GM15510 (cell line): Measurements from ENCODE around the gene OR8D1.

Experiments used
- POLR2A ChIP-seq: IDR thresholded peaks from 3 replicates; pipeline ENCODE4 v1.6.1; 2011; ENCODE audit warnings: borderline replicate concordance; ENCODE audit not compliant: insufficient read length; ENCODE audit errors: extremely low read depth

OR8D1 gene

DNA sequence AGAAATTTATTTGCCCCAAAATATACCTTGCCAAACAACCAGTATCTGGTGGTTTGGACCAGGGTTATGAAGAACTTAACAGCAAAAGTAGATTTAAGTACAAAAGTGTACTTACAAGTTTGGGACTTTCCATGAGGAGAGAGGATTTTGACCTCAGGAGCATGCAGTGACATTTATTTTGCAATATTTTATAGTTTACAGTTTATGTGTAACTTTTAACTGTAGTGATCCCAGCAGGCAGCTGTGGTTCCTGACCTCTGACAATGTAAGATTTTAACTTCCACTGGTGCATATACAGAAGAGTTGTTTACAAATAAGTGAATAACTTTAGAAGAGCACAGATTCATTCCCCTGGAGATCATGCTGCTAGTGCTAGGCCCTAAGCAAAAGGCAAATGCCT lies 6.7 kb downstream of the OR8D1 start:
- no peak for TF ChIP-seq POLR2A

DNA sequence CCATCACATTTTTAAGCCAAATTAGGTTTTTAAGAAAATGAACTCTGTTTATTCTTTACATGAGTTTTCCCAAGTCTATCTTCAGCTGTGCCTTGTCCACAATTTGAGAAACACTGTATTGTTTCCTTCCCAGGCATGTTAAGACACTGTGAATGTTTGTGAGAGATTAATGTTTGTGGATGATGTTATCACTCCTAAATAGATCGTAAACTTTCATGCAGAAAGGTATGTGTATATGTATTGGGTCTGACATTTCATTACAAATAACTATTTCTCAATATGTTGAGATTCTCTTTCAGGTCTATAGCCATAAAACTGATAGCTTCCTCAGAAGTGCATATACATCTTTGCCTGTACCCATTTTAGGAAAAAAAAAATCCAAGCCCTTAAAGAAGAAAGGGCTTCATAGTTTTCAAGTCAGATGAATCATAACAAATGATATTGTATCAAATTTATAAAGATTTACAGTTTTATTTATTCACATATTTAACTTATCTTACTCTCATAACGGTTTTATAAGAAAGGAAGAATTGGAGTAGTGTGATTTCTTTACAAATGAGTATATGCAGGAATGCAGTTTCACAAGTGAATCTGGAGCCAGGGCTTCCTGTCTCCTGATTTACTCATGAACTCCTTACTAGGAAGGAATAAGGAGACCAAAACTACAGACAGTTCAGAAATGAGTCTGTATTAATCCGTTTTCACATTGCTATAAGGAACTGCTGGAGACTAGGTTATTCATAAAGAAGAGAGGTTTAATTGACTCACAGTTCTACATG lies 11.2 kb downstream of the OR8D1 start:
- no peak for TF ChIP-seq POLR2A

DNA sequence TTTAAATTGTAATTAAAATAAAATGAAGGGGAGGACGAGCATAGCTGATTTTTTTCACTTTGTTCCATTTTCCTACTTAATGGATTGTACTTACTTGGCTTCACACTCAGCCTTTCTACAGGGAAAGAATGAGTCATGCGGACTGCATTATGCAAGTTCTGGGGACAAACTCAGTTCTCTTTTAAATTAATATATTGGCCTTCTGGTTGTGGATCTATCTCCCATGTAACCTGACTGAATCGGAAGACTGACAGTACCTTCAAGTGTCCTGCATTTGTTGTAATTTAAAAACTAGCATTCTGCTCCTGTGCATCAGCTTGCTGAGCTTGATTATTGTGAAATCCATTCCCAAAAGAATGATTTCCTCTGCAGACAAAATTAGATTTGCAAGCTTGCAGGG lies 12.2 kb downstream of the OR8D1 start:
- no peak for TF ChIP-seq POLR2A

DNA sequence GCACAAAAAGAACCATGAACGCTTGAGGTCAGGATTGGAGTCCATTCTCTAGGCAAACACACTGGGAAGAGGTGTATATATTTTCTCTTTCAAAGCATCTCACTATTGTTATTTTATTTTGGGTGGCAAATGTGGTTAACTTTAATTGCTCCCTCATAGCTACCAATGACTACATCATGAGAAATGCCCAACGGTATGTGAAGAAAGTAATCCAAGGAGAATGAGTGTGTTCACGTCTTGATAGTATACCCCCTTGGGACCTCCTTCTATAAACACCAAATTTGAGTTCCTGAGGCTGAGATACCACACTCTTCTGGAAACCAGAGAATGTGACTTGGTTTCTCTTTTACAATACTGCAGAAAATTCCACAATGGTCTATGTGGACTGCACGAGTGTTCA lies 15.8 kb downstream of the OR8D1 start:
- no peak for TF ChIP-seq POLR2A

DNA sequence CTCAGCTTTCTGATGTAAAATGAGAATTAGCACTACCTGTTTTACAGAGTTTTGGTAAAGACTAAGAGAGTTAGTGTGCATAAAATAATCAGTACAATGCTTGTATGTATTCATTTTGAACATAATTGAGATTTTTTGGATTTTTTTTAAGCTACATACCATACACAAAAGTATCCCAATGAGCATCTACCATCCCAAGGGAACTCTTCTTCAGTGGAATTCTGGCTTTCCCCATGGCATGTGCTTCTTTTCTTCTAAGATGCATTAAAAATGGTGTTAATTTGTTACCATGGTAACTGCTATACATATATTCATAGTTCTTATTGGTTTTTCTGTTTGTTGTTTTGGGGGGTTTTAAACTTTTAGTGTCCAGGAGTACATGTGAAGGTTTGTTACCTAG lies 17.7 kb downstream of the OR8D1 start:
- no peak for TF ChIP-seq POLR2A

DNA sequence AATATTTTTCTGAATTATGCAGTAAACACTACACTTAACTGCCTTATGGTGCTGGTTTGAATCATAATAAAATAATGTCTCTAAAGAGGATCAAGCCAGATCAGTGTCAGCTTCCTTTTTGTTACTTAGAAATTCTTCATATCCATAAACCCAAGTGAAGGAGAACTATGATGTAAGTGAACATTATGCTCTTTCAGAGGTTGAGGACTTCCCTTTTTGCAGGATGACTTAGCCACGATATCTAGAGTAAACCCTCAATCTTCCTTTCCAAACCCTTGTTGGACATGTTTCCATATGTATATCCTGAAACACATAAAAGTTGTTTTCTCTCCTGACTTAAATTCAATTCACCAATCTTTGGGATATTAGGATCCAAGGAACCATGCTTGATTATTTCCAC lies 19.1 kb downstream of the OR8D1 start:
- no peak for TF ChIP-seq POLR2A

DNA sequence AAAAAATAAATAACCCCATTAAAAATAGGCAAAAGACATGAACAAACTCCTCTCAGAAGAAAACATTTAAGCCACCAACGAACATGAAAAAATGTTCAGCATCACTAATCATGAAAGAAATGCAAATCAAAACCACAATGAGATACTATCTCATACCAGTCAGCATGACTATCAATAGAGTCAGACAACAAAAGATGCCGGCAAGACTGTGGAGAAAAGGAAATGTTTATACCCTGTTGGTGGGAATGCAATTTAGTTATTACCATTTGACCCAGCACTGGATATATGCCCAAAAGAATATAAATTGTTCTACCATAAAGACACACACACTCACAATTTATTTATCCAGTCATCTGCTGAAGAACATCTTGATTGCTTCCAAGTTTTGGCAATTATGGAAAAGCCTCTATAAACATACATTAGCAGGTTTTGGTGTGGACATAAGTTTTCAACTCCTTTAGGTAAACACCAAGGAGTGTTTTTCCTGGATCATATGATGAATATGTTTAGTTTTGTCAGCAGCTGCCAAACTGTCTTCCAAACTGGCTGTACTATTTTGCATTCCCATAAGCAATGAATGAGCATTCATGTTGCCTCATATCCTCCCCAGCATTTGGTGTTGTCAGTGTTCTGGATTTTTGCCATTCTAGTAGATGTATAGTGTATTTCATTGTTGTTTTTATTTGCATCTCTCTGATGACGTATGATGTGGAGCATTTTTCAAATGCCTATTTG lies 28.0 kb downstream of the OR8D1 start:
- TF ChIP-seq POLR2A, result no peak

DNA sequence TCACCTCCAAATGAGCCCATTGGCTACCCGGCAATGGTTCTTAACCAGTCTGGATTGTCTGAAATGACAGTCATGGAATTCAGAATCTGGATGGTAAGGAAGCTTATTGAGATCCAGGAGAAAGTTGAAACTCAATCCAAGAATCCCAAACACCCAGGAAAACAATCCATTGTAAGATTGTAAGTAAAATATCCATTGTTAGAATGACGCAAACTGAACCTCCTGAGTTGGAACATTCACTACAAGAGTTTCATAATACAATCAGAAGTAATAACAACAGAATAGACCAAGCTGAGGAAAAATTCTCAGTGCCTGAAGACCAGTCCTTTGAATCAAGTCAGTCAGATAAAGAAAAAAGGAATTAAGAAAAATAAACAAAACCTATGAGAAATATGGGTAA lies 35.5 kb downstream of the OR8D1 start:
- TF ChIP-seq POLR2A, result no peak

DNA sequence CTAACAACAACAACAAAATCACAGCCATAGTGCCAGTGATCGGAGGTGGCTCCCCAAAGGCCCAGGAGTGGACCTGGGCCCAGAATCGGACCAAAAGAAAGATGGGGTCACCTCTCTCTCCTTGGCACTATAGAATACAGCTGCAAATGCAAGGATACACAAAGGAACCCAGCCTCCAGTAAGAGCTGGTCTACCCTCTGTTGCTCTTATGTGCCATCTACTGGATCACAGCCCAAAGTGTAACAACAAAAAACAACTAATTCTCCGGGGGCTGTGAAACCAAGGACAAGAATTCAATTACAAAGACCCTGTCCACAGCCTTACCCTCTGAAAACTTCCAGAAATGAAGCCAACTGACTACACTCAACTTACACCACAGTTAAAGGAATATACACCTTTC lies 35.9 kb downstream of the OR8D1 start:
- TF ChIP-seq POLR2A, result no peak

DNA sequence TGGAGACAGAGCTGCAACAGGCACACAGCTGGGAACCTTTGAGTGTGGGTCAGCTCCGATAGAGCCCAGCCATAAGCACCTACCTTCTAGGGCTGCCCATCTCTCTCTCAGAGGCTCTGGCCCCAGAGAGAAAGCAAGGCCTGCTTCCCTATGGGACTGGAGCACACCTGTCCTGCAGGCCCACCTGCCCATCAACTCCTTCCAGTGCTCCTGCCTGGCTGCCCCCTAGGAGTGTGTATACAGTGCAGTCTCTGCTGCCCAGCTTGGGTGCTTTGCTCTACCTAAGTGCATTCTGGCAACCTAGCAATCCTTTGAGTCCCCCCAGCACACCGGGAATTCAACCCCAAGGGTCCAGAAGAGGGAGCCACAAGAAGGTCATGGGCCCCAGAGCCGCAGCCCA lies 36.5 kb downstream of the OR8D1 start:
- no peak for TF ChIP-seq POLR2A

DNA sequence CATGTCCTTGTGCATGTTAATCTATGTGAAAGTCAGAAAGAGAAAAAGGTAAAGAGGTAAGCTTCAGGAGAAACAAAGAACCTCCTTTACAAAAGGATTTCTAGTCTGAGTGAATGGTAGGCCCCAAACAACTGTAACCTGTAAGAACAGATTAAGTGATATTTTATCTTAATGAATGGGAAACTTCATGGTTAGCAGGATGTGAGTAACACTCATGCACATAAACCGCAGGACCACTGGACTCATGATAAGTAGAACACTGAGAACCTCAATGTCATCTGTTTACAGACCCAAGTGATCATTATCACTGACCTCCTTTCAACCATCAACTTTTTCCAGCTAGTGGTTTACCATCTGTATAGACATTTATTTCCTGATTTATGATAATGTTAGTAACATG lies 37.7 kb downstream of the OR8D1 start:
- no peak for TF ChIP-seq POLR2A

DNA sequence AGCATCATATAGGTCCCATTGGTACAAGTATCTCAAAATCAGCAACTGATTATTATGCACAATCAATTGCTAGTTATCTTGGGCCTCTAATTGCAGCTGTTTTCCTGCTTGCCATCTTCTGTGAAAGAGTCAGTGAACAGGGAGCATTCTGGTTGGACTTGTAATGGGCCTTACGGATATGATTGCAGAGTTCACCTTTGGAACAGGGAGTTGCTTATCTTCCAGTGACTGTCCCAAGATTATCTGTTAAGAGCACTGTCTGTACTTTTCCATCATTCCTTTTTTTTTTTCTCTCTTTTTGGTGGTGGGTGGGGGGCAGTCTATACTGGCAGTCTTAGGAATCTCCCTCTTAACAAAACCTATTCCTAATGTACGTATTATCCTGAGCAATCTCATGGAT lies 39.7 kb downstream of the OR8D1 start:
- TF ChIP-seq POLR2A, result no peak

DNA sequence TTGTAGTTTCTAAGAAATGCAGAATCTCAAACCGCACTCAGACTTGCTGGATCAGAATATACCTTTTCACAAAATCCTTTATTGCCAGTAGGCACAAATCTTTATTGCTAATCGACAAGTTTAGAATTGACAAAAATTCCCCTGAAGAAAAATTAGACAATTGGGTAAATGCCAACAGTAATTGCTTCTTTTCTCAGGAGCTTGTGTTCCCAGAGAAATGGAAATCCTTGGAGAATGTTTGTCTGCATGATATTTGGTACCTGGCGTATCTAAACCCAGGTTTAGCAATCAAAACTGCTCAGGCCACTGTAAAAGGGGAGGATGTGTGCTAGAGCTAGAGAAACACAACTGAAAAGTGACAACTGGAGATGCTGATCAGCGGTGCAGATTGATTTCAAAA lies 57.7 kb downstream of the OR8D1 start, which contains the start of gene OR8G5:
Gene OR8G5, plus strand, starts transcription at position 301 of the 400 bp plus-strand sequence. CDS start 8,556 bp downstream, outside the sequence.
- TF ChIP-seq POLR2A, result no peak
